Kidney (tissue), 14 donors: ENCODE results near the gene CCDC188. TPM values are rescaled to one million over a fixed set of nuclear protein-coding genes. Genes with fewer than 3 reads are reported as not detected.

Experiments
- DNase-seq, 5 donors: peaks; one replicate each; pipeline ENCODE4 v3.0.0-alpha.2; 2013 to 2020
- FAIRE-seq: peaks from 2 replicates; lab custom pipeline; 2012; peaks lifted over from hg19 to GRCh38; lab: Jason Lieb, UNC
- H3K27ac ChIP-seq, 2 donors: one replicate each; pipeline ENCODE4 v1.7.0; 2013; ENCODE audit warnings: low read depth in 2 of 2, low read length in 2 of 2, inconsistent platforms in 1 of 2
- H3K27me3 ChIP-seq: one replicate; pipeline ENCODE4 v1.7.1; 2013; ENCODE audit warnings: low read length, inconsistent platforms; ENCODE audit not compliant: control insufficient read depth, insufficient read depth
- H3K36me3 ChIP-seq, 3 donors: one replicate each; pipeline versions ENCODE4 v1.7.0 to v1.7.1; 2013; ENCODE audit warnings: low read length in 3 of 3, control low read depth in 1 of 3, inconsistent platforms in 1 of 3; ENCODE audit not compliant: insufficient read depth in 3 of 3, control insufficient read depth in 2 of 3
- H3K4me1 ChIP-seq, 3 donors: one replicate each; pipeline versions ENCODE4 v1.7.0 to v1.7.1; 2013; ENCODE audit warnings: low read length in 3 of 3, inconsistent platforms in 1 of 3, low read depth in 1 of 3; ENCODE audit not compliant: control insufficient read depth in 2 of 3, insufficient read depth in 2 of 3
- H3K4me3 ChIP-seq, 3 donors: one replicate each; pipeline versions ENCODE4 v1.7.0 to v1.8.1; 2013; ENCODE audit warnings: low read length in 3 of 3, control low read depth in 1 of 3, inconsistent platforms in 1 of 3
- H3K9ac ChIP-seq, 3 donors: one replicate each; pipeline versions ENCODE4 v1.7.0 to v1.7.1; 2013; ENCODE audit warnings: low read length in 3 of 3, control low read depth in 1 of 3, inconsistent platforms in 1 of 3
- H3K9me3 ChIP-seq, 3 donors: one replicate each; pipeline versions ENCODE4 v1.7.0 to v1.7.1; 2013; ENCODE audit warnings: low read length in 3 of 3, control low read depth in 1 of 3, inconsistent platforms in 1 of 3; ENCODE audit not compliant: control insufficient read depth in 2 of 3, insufficient read depth in 1 of 3
- CTCF ChIP-seq: IDR thresholded peaks from 3 replicates; pipeline ENCODE4 v1.5.1; 2012; ENCODE audit warnings: mild to moderate bottlenecking, moderate library complexity, borderline replicate concordance; ENCODE audit not compliant: insufficient read depth; ENCODE audit errors: extremely low read depth
- intact Hi-C: fragments of 100-400 bp; cut with DNase I; formaldehyde crosslinking; loops from one replicate; pipeline ENCODE4 v1.11.1; 2022
- polyA plus RNA-seq: library from polyadenylated mRNA; stranded (reverse); fragments of 350-450 nt; fragmentation: Illumina TruSeq; extraction: RNeasy Lipid Tissue Mini Kit (QIAGEN cat#74804); gene quantifications from one replicate; pipeline ENCODE4 v1.2.3, GENCODE V29; 2014; ENCODE audit warnings: low read depth, low replicate concordance; ENCODE audit not compliant: insufficient read depth
- total RNA-seq: library from RNA; stranded (reverse); fragmentation: NEBNext Ultra II Directional; extraction: Animal tissue kit (Norgen Biotek cat#: 25700); gene quantifications from one replicate; pipeline ENCODE4 v1.2.1, GENCODE V29; 2021
- donor health status: control.
- donor health status: control.
- donor health status: control.
- donor health status: control.
- donor health status: control.
- donor health status: DM: yes; HTN: yes; CAD: no.
- donor health status: Normal renal cell carcinoma (clear cell type).

The CCDC188 gene
- total and polyA plus RNA-seq, 2 donors from 2014 or later = 0.54 to 2.8 TPM

GRCh38 chr22:20169253-20169822 lies 18.5 kb upstream of the CCDC188 start:
- DNase-seq (no peak), FAIRE-seq (no peak)
- no peak for TF ChIP-seq CTCF
- intact Hi-C loops = no loop called here
- Histone ChIP-seq H3K9ac (no peak overlapping the region), H3K27me3 (no peaks in the 10 kb centered on the region), H3K27ac (no peak overlapping the region), H3K4me1 (no peaks in the 10 kb centered on the region), H3K4me3 (no peak overlapping the region), H3K36me3 (no peaks in the 10 kb centered on the region), H3K9me3 (no peaks in the 10 kb centered on the region)

- H3K4me3 ChIP-seq = no peak overlapping the region
- DNase-seq = no peak
- no peak overlapping the region for H3K27ac ChIP-seq
- H3K4me1 ChIP-seq = no peaks in the 10 kb centered on the region
- intact Hi-C loops = no loop called here
- no peak for TF ChIP-seq CTCF
- no peaks in the 10 kb centered on the region for H3K27me3 ChIP-seq
- no peak for FAIRE-seq
- no peaks in the 10 kb centered on the region for H3K36me3 ChIP-seq
- no peak overlapping the region for H3K9ac ChIP-seq
- H3K9me3 ChIP-seq = no peaks in the 10 kb centered on the region
These were observed 16.9 kb upstream of the CCDC188 start for GRCh38 chr22:20167643-20168322.

DNA sequence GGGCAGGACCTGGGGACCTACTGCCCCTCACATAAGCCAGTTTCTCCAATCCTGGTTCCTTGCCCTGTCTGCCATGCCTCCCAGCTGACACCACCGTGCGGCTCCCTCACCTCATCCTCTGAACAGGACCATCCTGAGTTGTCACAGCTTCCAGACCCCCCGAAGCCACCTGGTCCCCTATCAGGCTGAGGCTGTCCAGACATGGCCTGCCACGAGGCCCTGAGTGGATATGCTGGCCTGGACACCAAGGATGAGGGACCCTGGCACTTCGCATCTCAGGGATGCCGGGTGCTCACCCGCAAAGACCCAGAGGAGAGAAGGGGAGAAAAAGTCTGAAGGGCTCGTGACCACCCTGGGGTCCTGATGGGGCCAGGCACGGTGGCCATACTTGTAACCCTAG lies 15.8 kb upstream of the CCDC188 start:
- no peaks in the 10 kb centered on the region for H3K36me3 ChIP-seq

More for the DNA sequence above, 15.8 kb upstream of the CCDC188 start:
- Histone ChIP-seq H3K4me3 (no peak overlapping the region), H3K27ac (no peak overlapping the region), H3K9ac (no peak overlapping the region), H3K9me3 (no peaks in the 10 kb centered on the region), H3K27me3 (no peaks in the 10 kb centered on the region), H3K4me1 (no peaks in the 10 kb centered on the region)
- DNase-seq (no peak), FAIRE-seq (no peak)
- intact Hi-C loops = no loop called here
- TF ChIP-seq CTCF = no peak
